Activated naive CD8-positive, alpha-beta T cell treated with anti-CD3 and anti-CD28 coated beads for 36 hours (primary cell): Measurements from ENCODE around the gene ACOX3. TPM values are rescaled to one million over a fixed set of nuclear protein-coding genes. Genes with fewer than 3 reads are reported as not detected.
"Not testable (repeated sequence)": the region's sequence is repeated elsewhere in the genome, so short reads cannot be mapped to it uniquely, and the experiment has no call there.

Experiments
- DNase-seq: peaks from one replicate; pipeline ENCODE4 v3.0.0; 2021
- H3K27ac Mint-ChIP-seq: one replicate; pipeline ENCODE4 v1.8.0; 2022; ENCODE audit warnings: mild to moderate bottlenecking, moderate library complexity, mixed read lengths
- H3K27me3 Mint-ChIP-seq: one replicate; pipeline ENCODE4 v1.8.0; 2022; ENCODE audit warnings: mild to moderate bottlenecking, mixed read lengths
- H3K36me3 Mint-ChIP-seq: one replicate; pipeline ENCODE4 v1.8.0; 2021; ENCODE audit warnings: mild to moderate bottlenecking, mixed read lengths
- H3K4me1 Mint-ChIP-seq: one replicate; pipeline ENCODE4 v1.8.0; 2021; ENCODE audit warnings: mixed read lengths
- H3K4me3 Mint-ChIP-seq: one replicate; pipeline ENCODE4 v1.8.0; 2022; ENCODE audit warnings: mild to moderate bottlenecking, moderate library complexity, mixed read lengths
- H3K9me3 Mint-ChIP-seq: one replicate; pipeline ENCODE4 v1.8.0; 2022; ENCODE audit warnings: mixed read lengths
- total RNA-seq, 2 experiments: library from RNA; stranded (reverse); gene quantifications; one replicate each; pipeline ENCODE4 v1.2.3, GENCODE V29; 2021

Gene ACOX3
- total RNA-seq, 2 experiments from 2014 or later, result 13.9 to 16.4 TPM

DNA sequence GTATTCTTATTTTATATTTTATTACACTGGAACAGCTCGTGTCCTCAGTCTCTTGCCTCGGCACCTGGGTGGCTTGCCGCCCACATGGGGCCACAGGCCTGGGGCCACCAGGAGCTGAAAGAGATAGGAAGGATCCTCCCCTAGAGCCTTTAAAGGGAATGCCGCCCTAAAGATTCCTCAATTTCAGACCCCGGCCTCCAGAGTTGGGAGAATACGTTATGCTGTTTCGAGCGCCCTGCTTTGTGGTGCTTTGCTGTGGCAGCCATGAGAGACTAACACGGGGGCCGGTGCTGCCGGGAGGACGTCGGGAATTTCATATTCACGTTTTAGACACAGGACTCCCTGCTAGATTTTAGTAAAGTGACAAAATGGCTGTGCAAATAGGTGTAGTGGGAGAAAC lies 33.2 kb downstream of the ACOX3 start:
- Mint-ChIP-seq H3K27me3 (no peaks in the 10 kb centered on the region), H3K9me3 (no peaks in the 10 kb centered on the region), H3K27ac (no peak overlapping the region), H3K4me3 (no peak overlapping the region), H3K36me3 (peaks cover 5% of the 10 kb centered on the region), H3K4me1 (no peaks in the 10 kb centered on the region)
- DNase-seq, result no peak

DNA sequence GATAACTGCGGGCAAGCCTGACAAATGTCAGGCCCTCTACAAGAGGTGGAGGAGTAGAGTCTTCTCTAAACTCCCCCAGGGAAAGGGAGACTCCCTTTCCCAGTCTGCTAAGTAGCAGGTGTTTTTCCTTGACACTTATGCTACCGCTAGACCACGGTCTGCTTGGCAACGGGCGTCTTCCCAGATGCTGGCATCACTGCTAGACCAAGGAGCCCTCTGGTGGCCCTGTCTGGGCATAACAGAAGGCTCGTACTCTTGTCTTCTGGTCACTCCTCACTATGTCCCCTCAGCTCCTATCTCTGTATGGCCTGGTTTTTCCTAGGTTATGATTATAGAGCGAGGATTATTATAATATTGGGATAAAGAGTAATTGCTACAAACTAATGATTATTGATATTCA lies 33.6 kb downstream of the ACOX3 start:
- H3K9me3 Mint-ChIP-seq, H3K36me3 Mint-ChIP-seq, H3K4me3 Mint-ChIP-seq, H3K27ac Mint-ChIP-seq, DNase-seq, H3K27me3 Mint-ChIP-seq, H3K4me1 Mint-ChIP-seq: not testable (repeated sequence)

DNA sequence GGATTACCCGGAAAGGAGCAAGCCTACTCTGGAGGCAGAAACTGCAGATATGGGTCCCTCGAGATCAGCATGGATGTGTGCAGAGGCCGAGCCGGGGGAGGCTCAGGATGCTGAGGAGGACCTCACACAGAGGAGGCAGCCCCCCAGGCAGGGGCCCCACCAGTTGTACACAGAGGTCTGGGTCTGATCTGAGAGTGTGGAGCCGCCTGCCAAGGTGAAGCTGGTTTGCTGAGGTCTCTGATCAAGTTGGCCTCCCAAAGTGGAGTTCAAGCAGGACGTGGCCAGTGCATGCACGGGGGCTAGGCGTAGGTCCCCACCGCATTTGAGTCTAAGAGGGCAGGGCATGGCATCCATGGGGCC lies 35.0 kb downstream of the ACOX3 start:
- no peak for DNase-seq
- Mint-ChIP-seq H3K27ac (no peak overlapping the region), H3K36me3 (peaks cover 5% of the 10 kb centered on the region), H3K27me3 (no peaks in the 10 kb centered on the region), H3K4me3 (no peak overlapping the region), H3K4me1 (no peaks in the 10 kb centered on the region), H3K9me3 (no peaks in the 10 kb centered on the region)

DNA sequence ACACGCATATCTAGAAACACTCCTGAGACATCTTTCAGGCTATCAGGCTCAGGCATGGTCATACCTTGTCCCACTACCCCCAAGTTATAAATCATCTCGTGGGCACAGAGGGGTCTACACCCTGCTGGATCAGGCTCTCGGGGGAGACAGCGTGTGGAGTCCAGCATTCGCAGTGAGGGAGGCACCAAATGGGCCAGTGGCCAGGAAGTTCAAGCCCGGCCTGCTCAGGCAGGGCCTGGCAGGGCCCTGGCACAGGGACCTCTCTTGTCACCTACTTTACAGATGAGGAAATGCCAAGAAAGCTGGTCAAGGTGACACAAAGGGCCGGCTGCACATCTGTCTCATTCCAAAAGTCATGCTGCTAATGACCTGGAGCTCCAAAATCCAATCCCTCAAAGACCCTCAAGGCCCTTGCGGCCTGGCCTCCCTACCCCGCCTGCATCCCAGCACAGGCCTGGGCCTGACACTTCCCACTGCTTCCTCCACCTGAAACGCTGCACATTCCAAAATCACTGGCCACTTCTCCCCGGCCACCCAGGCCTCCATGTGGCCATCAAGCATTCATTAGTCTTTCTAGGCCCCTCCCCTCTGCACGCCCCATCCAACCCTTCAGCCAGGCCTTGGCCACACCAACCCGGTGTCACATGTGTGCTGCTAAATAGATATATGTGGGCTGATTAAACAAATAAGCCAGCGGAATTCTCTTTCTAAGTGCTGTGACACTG lies 35.6 kb downstream of the ACOX3 start:
- Mint-ChIP-seq H3K9me3 (no peaks in the 10 kb centered on the region), H3K36me3 (peaks cover 5% of the 10 kb centered on the region), H3K4me1 (no peaks in the 10 kb centered on the region), H3K27ac (no peak overlapping the region), H3K4me3 (no peak overlapping the region), H3K27me3 (no peaks in the 10 kb centered on the region)
- DNase-seq, result no peak

DNA sequence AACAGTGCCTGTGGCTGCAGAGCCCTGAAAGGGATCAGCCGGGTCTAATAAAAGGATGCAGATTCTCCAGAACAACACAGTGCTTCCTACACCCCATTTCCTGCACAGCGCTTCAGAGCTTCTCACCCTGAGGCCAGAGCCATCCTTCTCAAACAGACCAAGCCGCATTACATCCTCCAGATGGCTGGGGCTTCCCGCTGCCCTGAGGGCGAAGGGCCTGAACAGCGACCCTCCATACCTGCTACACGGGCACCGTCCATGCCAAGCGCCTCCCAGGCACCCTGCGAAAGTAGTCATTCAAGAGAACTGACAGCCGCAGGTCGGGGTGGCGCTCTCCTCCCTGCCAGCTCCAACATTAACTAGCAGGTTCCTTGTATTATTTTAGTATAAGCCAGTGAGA lies 36.5 kb downstream of the ACOX3 start:
- Mint-ChIP-seq H3K4me3 (no peak overlapping the region), H3K27ac (no peak overlapping the region), H3K36me3 (no peaks in the 10 kb centered on the region), H3K27me3 (no peaks in the 10 kb centered on the region), H3K9me3 (no peaks in the 10 kb centered on the region), H3K4me1 (no peaks in the 10 kb centered on the region)
- no peak for DNase-seq

DNA sequence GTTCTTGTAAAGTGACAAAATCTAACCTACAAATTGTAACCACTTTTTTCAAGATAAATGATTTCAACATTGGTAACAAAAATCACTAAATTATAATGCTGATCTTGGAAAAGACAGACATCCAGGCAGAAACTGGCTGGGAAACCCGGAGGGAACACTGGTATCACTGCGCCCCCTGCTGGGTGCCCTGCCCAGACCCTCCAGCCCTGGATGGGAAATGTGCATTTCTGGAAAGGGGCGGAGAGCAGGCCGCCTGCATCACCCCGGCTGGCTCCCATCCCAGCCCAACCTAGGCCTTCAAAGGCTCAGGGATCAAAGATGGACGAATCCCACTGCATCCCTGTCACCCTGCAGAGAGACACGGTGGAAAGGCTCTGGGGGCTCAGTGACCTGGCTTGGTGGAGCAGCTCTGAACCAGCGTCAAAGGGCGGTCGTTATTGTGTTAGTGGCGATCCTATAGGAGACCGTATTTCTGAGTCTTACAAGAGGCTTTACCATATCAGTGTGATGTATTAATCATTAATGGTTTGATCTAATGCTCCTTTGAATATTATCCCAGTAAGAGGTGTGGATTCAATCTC lies 37.3 kb downstream of the ACOX3 start:
- Mint-ChIP-seq H3K27ac (no peak overlapping the region), H3K4me1 (no peaks in the 10 kb centered on the region), H3K9me3 (no peaks in the 10 kb centered on the region), H3K4me3 (no peak overlapping the region), H3K36me3 (no peaks in the 10 kb centered on the region), H3K27me3 (no peaks in the 10 kb centered on the region)
- peak; percentile 49 for DNase-seq

DNA sequence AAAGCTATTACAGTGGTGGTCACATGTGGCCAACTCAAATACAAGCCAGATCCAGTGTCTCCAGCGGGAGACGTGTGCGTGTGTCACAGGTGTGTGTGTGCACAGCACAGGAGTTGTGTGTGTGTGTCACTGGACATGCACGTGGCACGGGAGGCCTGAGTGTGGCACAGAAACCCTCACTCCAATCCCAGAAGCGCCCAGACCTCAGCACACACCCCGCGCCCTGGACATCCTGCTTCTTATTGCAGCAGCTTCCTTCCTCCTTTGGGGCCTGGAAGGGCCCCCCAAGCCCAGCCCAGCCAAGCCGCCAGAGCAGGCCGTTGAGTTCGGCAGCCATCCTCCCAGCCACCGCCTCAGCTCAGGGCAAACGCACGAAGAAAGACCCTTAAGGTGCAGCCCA lies 37.9 kb downstream of the ACOX3 start:
- H3K27me3 Mint-ChIP-seq, result no peaks in the 10 kb centered on the region
- no peaks in the 10 kb centered on the region for H3K4me1 Mint-ChIP-seq
- DNase-seq, result no peak
- H3K9me3 Mint-ChIP-seq, result no peaks in the 10 kb centered on the region
- no peak overlapping the region for H3K4me3 Mint-ChIP-seq
- no peak overlapping the region for H3K27ac Mint-ChIP-seq
- no peaks in the 10 kb centered on the region for H3K36me3 Mint-ChIP-seq

DNA sequence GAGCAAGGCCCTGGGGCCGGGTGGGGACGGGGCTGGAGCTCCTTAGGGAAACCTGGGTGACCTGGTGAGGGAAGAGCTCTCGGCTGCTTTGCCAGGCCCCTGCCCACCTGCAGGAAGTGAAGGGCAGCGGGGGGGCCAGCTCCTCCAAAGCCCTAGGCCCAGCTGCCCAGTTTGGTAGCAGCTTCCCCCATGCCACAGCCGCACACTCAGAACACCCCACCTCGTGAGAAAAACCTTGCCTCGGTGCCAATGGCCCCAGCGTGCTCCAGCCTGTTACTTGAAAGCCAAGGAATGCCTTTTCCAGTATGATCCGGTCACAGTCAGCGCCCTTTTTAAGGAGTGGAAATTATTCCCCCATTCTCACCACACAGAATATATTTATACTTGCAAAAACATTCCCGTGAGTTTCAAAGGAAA lies 38.3 kb downstream of the ACOX3 start:
- H3K9me3 Mint-ChIP-seq, result no peaks in the 10 kb centered on the region
- H3K27ac Mint-ChIP-seq, result no peak overlapping the region
- H3K4me1 Mint-ChIP-seq, result no peaks in the 10 kb centered on the region
- no peaks in the 10 kb centered on the region for H3K27me3 Mint-ChIP-seq
- H3K4me3 Mint-ChIP-seq, result no peak overlapping the region
- no peak for DNase-seq
- no peaks in the 10 kb centered on the region for H3K36me3 Mint-ChIP-seq

DNA sequence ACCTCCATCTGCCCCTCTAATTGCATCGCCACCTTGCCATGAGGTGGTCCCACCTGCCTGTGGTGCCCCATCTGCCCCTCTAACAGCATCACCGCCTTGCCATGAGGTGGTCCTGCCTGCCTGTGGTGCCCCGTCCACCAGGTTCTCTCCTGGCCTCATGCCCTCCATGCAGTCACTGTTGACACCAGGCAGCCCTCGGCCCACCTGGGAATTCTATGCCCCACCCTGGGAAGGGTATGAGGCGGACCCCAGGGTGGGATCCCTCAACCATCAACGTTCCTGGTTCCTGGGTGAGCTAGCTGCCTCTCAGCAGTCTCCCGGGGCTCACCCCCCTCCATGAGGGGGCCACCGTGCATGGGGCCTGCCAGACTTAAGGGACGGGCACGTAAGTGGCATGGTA lies 38.9 kb downstream of the ACOX3 start:
- DNase-seq, result no peak
- H3K27ac Mint-ChIP-seq, result no peak overlapping the region
- no peaks in the 10 kb centered on the region for H3K9me3 Mint-ChIP-seq
- no peaks in the 10 kb centered on the region for H3K36me3 Mint-ChIP-seq
- H3K4me1 Mint-ChIP-seq, result no peaks in the 10 kb centered on the region
- H3K4me3 Mint-ChIP-seq, result no peak overlapping the region
- H3K27me3 Mint-ChIP-seq, result no peaks in the 10 kb centered on the region

DNA sequence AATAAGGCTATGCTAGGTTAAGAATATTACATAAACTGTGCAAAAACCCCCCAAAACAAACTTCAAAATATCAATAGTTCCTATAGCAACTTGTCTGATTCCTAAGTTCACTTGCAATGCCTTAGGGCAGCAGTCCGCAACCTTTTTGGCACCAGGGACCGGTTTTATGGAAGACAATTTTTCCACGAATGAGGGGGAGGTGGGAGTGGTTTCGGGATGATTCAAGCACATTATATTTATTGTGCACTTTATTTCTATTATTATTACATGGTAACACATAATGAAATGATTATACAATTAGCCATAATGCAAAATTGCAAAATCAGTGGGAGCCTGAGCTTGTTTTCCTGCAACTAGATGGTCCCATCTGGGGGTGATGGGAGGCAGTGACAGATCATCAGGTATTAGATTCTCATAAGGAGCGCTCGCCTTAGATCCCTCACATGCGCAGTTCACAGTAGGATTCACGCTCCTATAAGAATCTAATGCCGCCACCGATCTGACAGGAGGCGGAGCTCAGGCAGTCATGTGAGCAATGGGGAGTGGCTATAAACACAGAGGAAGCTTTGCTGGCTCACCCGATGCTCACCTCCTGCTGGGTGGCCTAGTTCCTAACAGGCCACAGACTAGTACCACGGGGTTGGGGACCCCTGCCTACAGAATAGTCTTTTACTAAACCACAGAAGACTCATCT lies 39.7 kb downstream of the ACOX3 start:
- no peaks in the 10 kb centered on the region for H3K27me3 Mint-ChIP-seq
- H3K27ac Mint-ChIP-seq, result no peak overlapping the region
- no peaks in the 10 kb centered on the region for H3K4me1 Mint-ChIP-seq
- H3K36me3 Mint-ChIP-seq, result no peaks in the 10 kb centered on the region
- no peak overlapping the region for H3K4me3 Mint-ChIP-seq
- H3K9me3 Mint-ChIP-seq, result no peaks in the 10 kb centered on the region
- no peak for DNase-seq

DNA sequence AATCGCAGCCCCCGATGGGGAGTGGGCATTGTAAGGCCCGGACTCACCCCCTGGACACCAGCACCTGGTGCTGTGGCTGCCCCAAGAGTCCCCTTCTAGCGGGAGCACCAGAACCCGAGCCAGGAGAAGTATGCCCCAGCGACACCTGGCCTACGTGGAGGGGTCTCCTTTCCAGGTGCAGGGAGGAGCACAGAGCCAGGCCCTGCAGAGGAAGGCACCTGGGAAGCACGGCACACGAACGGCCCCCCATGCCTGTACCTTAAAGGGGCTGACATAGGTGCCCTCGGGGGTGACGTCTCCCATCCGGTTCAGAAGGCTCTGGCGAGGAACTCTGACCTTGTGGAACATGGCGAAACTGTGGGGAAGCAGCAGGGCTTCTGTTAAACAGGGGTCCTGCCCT lies 41.2 kb downstream of the ACOX3 start:
- H3K27ac Mint-ChIP-seq, result no peak overlapping the region
- H3K9me3 Mint-ChIP-seq, result no peaks in the 10 kb centered on the region
- no peaks in the 10 kb centered on the region for H3K27me3 Mint-ChIP-seq
- DNase-seq, result no peak
- no peaks in the 10 kb centered on the region for H3K4me1 Mint-ChIP-seq
- no peaks in the 10 kb centered on the region for H3K36me3 Mint-ChIP-seq
- no peak overlapping the region for H3K4me3 Mint-ChIP-seq

DNA sequence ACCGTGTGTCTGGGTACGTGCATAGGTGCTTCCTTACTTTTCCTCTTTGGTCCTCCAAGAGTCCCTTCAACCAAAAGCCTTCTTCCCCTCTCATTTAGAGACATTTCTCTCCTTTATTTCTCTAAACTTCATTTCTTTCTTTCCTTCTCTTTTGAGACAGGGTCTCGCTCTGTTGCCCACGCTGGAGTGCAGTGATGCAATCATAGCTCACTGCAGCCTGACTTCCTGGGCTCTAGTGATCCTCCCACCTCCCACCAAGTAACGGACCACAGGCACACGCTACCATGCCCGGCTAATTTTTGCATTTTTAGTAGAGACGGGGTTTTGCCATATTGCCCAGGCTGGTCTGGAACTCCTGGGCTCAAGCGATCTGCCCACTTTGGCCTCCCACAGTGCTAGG lies 42.2 kb downstream of the ACOX3 start:
- Mint-ChIP-seq H3K4me3 (no peak overlapping the region), H3K4me1 (no peaks in the 10 kb centered on the region), H3K27me3 (no peaks in the 10 kb centered on the region), H3K36me3 (no peaks in the 10 kb centered on the region), H3K27ac (peak overlapping the region; percentile 1), H3K9me3 (no peaks in the 10 kb centered on the region)
- no peak for DNase-seq

DNA sequence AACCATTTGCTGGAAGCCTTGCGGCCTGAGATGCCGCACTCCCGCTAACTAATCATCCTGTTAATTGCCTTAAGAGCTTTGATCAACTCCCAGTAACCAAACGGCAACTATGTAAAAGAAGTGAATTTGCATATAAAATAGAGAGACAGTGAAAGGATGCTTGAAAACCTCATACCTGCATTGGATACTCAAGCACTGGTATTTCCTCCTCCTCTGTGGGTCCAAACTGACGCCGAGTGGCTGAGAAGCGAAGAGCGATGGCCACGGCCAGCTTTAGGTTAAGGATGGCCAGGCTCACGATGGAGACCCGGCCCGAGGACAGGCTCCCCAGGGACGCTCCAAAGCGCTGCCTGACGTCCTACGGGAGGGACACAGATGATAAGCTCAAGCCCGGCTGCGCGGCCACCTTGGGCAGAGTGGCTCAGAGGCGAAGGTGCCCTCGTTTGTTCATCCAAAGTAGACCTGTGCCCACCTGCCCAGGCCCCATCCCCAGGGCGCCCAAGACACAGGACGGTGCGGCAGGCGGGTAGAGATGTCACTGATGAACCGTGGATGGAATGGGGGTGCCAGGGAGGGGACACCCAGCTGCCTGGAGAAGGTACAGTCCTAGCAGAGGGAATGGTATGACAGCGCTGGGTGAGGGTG lies 43.6 kb downstream of the ACOX3 start:
- no peak overlapping the region for H3K4me3 Mint-ChIP-seq
- H3K27me3 Mint-ChIP-seq, result no peaks in the 10 kb centered on the region
- no peak overlapping the region for H3K27ac Mint-ChIP-seq
- DNase-seq, result no peak
- H3K36me3 Mint-ChIP-seq, result no peaks in the 10 kb centered on the region
- no peaks in the 10 kb centered on the region for H3K4me1 Mint-ChIP-seq
- no peaks in the 10 kb centered on the region for H3K9me3 Mint-ChIP-seq

DNA sequence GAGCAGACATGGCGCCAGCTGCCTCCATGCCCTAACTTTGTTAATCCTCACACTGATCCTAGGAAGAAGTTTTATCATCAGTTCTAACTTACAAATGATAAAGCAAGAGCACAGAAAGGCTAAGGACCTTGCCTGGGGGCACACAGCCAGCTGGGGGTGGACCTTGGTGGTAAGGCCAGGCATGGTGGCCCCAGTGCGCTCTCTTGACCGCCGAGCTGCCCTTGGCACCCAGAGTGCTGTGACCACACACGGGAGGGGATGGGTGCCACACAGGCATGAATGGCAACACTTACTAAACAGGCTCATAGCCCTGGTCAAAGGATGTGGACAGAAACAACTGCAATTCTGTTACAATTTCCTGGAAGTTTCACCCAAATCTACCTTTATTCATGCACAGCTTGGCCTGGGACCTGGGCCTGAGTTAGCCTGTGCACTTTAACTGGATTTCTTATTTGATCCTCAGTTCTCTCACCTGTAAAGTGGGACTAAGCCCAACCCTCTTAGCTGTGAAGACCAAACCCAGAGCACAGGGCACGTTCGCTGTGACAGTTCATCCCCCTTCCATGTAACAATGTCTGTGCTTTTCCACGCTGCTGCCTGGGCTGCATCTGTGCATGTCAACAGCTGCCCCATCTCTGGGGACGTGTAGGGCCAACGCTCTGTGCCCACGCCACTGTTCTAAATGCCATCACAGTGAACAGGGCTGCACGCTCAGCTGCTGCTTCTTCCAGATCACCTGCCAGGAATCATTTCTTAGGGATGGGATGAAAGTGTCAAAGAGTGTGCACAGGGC lies 44.8 kb downstream of the ACOX3 start:
- Mint-ChIP-seq H3K4me1 (no peaks in the 10 kb centered on the region), H3K27ac (no peak overlapping the region), H3K9me3 (no peaks in the 10 kb centered on the region), H3K4me3 (no peak overlapping the region), H3K36me3 (no peaks in the 10 kb centered on the region), H3K27me3 (no peaks in the 10 kb centered on the region)
- no peak for DNase-seq

DNA sequence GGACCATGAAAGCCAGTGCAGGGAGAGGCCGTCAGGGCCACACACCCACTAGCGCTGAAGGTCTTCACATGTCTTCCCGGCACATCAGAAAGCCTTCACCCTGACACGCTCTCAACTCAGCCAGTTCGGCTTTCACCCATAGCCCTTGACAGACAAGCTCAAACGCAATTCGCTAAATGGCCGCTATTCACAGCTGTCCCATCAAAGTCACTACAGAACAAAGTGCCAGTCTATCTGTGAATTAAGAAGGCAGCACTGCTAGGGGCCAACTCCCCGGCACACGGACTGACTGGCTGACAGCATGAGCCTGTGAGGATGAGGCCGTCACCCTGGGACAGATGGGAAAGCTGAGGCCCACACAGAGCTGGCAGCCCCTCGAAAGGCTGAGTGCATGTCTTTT lies 45.7 kb downstream of the ACOX3 start:
- no peaks in the 10 kb centered on the region for H3K9me3 Mint-ChIP-seq
- no peak overlapping the region for H3K4me3 Mint-ChIP-seq
- DNase-seq, result no peak
- H3K27ac Mint-ChIP-seq, result no peak overlapping the region
- H3K36me3 Mint-ChIP-seq, result no peaks in the 10 kb centered on the region
- no peaks in the 10 kb centered on the region for H3K27me3 Mint-ChIP-seq
- no peaks in the 10 kb centered on the region for H3K4me1 Mint-ChIP-seq
